Ureter (tissue), 1 donor: ENCODE results near the gene FBXL3. TPM values are rescaled to one million over a fixed set of nuclear protein-coding genes. Genes with fewer than 3 reads are reported as not detected.
A peak's percentile ranks its signal among the peaks of the same experiment; 100 is the strongest.

Source experiments
- DNase-seq: peaks from one replicate; pipeline ENCODE4 v3.0.0-alpha.2; 2020; ENCODE audit warnings: low spot score
- total RNA-seq: library from RNA; stranded (reverse); gene quantifications from one replicate; pipeline ENCODE4 v1.2.4, GENCODE V29; 2023
- donor health status: DM: yes; HTN: yes; CAD: no.

FBXL3 gene, protein sequence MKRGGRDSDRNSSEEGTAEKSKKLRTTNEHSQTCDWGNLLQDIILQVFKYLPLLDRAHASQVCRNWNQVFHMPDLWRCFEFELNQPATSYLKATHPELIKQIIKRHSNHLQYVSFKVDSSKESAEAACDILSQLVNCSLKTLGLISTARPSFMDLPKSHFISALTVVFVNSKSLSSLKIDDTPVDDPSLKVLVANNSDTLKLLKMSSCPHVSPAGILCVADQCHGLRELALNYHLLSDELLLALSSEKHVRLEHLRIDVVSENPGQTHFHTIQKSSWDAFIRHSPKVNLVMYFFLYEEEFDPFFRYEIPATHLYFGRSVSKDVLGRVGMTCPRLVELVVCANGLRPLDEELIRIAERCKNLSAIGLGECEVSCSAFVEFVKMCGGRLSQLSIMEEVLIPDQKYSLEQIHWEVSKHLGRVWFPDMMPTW
- total RNA-seq: 48.4 TPM

DNA sequence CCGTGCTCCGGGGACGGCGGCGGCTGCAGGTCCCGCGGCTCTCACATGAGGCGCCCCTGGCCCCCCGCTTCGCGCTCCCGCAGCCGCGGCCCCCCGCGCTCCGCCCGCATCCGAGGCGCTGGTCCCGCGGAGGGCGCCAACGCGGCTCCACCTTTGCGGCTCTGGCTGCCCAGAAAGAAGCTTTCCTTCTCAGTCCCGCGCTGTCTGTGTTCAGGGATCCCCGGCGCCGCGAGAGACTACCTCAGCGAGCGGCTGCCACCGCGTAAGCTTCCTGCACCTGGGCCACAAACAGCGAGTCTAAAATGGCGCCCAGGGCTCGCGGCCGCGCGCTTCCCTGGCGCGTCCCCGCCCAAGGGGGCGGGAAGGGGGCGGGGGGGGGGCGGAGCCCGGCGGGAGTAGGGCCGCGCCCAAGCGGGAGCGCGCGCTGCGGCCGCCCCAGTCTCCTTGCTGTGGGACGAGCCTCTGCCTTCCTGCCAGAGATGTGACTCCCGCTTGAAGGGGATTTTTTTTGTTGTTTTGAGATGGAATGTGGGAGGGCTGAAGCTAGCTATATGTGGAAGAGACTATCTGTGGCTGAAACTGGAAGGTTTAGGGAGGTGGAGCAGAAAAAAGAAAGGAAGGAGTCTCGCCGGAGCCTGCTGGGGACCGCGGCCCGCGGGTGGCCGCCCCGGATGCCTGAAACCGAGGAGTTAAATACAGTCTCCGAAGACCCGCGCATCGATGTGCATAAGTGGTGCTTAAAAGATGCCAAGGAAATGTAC is at the start of gene FBXL3:
TSS of gene FBXL3 (minus strand) at position 299 of the 761 bp plus-strand sequence. CDS start 5,299 bp downstream, outside the sequence.
- peak; percentile 85 for DNase-seq

DNA sequence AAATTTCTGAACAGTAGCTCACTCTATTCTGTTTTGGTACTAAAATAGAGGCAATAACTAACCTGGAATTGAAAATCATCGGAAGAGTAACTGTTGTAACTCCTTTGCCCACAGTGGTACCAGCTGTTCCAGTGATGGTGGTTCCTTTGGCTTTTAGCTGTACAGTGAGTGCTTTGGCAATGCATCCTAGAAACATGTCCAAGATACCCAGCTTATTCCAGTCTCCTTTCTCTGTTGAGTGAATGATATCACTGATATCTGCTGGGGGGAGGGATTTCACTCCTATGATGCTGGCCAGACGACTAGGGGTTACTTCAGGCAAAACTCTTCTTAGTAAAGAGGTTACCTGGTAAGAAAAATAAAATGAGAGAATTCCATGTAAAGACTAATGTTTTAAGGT is 40.6 kb upstream of the FBXL3 start:
- DNase-seq: no peak

DNA sequence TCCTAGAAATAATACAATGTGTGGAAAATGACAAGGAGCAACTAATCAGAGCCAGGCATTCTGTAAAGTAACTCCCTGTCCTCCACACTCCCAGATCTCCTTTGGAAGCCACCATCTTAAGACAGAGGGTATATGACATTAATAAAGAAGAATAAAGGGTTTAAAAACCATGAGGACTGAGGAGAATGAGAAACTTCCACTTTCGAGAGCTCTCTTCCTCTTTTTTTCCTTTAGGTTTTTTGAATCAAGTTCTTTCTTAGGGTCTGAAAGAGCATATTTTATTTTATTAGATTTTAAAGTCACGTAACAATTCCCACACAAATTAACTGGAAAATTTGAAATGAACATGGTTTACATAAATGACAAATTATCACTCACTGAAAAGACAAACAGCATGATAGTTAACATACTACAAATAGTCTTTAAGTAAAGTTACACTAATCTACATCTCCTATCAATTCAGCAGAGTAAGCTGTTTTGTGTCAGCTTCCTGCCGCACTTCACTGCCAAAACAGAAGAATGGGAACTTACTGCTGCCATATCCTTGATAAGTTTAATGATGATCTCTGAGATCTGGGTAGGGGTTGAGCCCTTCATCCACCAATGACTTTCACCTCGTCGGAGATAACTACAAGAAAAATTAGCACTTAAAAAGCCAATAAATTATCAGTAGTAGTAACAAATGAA is 38.6 kb upstream of the FBXL3 start:
- no peak for DNase-seq

DNA sequence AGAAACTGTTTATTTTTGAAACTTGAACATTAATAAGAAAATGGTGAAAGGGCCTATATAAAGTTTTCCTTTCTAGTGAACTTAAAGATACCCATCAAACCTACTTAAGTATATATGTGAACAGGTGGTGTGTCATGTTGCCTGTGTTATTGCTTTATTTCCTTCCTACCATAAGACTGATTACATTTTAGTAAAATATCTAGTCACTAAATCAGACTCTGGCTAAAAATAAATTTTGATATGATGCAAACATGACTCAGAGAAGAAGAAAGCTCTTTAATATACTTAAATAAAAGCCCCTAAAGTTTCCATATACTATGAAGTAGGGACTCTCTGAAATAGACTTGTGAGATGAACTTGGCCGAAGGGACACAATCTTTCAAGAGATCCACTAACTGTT is 35.1 kb upstream of the FBXL3 start:
- DNase-seq: no peak

DNA sequence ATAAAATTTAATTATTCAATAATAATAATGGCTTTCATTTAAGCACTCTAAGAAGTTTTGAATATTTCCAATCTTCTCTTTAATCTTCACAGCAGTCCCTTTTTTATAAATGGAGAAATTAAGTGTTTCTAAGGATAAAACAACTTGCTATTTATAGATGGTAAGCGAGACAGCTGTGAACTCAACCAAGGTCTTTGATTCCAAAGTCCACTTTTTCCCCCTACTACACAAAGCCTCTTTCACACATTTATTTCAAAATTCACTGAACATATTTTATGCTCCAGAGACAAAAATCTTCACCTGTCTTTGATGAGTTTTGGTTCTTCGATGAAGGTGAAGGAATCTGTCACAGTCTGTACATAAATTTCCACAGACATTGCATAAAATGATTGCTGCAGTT is 34.4 kb upstream of the FBXL3 start:
- no peak for DNase-seq

DNA sequence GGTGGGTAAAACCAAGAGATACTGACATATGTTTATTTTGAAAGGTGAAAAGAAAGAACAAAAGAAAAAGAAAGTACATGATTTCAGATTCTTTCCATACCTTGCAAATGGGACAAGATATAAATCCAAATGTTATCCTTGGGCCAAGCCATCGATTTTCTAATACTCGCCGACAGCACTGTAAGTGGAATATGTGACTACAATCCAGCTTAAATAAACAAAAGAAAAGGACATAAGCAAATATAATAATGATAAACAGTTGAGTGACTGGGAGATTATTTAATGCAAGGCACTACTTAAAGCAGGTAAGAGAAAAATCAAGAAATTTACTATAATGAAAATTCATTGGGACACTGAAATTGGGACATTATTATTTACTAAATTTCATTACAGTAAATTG is 29.9 kb upstream of the FBXL3 start:
- DNase-seq: no peak

DNA sequence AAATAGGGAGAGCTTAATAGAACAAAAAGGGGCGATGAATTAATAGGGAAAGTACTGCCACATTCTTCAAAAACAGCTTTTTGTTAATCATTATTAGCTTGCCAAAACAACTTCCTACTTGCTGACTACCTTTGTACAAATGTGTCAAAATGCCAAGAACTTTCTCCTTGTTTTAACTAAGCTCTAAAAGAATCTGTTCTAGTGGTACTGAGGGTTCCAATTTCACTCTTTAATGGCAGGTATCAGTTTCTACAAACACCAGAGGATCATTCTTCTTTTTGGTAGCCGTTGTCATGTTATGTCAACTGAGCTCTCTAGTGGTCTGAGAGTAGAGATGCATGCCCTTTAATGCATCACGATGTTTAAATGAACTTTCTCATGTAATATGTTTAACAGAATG is 29.4 kb upstream of the FBXL3 start:
- DNase-seq: no peak

DNA sequence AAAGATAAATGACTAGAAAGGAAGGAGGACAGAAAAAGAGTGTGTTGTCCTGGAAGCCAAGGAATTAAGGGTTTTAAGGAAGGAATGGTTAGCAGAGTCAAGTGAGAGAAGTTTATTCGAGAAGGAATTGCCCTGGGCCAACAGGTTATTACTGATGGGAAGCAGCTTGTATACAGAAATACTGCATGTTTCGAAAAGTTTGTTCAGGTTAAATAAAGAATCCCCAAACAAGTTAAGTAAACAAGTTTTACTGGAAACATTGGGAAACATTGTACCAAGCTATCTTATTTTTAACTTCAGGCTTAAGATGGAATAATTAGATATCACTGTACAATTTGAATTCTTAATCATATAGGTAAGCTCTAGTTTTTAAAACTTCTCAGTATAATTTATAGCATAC is 28.2 kb upstream of the FBXL3 start:
- DNase-seq: no peak

DNA sequence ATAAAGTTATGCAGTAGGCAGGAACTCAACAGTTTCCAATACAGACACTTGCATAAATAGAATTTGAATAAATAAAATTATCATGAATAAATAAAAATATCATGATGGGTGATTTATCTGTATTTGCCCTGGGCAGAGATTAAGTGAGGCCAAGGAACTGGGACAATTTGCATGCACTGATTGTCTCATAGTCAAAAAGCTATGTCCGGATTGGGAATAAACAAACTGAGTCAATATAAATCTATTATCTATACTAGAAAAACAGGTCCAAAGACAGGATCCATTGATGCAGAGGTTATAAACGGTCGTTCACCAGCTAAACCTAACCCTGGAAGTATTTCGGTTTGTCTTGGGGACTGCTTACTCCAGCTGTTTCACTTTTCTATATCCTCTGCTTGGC is 26.2 kb upstream of the FBXL3 start:
- no peak for DNase-seq

DNA sequence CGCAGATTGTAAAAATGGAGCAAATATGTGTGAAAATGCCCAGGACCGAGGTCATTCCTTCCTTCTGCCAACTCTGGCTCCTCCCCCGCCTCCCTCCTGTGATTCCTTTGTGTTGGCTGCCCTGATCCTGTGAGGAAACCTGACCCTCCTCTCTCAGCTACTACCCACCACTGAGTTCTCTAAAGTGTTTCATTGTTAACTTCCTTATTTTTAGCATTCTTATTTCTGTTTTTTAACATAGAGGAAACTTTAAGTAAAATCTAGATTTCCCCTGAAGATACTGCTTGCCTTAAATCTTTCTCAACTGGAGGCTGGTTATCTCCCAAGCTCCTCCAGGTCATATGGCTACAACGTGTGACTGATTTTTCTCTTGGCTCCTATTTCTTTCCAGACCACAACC is 21.7 kb upstream of the FBXL3 start:
- DNase-seq: no peak

DNA sequence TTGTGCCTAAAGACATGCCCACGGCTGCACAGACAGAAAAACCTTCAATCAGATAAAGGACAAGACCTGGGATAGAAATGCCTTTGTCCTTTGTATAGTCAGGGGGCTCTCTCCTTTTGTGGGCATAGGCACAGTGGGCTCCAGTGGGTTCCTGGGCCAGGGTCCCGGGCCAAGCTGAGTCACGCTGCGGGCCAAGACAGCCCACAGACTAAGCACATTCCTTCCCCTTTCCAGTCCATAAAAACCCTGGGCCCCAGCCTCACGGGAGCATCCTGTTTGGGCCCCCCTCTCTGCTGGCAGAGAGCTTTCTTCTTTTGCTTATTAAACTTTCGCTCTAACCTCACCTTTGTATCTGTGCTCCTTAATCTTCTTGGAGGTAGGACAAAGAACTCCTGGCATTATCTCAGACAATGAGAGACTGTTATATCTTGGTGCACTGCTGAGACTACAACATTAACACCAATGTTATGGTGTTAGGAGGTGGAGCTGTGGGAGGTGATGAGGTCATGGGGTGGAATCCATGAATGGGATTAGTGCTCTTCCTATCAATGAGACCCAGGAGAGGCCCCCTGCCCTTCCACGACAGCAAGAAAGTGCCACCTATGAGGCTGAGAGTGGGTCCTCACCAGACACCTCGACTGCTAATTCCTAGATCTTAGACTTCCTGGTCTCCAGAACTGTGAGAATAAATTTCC is 20.8 kb upstream of the FBXL3 start:
- DNase-seq: no peak

DNA sequence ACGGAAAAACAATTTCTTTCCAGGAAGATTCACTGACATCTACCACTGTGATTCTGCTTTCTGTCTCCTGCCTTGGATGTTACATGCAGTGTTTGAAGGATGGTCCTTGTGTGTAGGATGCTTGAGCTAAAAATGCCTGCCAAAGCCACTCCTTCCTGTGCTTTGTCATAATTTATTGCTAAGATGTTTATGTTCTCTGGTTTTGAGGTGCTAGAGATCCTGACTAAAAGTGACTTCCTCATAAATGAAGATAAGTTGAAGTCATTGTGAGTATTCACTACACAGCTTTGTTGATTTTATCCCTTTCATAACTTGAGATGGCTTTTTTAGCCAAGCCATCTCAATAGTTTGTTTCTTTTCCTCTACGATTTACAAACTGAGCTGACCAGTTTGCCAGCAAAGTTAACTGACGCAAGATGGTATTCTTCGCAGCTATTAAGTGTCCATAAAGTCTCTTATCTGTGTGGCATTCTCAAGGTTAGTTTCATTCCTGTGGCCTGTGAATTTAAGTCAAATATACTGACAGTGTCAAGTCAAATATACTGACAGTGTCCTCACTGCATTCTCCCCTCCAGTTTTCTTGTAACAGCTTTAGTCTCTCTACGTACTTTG is 15.7 kb upstream of the FBXL3 start:
- DNase-seq: no peak

DNA sequence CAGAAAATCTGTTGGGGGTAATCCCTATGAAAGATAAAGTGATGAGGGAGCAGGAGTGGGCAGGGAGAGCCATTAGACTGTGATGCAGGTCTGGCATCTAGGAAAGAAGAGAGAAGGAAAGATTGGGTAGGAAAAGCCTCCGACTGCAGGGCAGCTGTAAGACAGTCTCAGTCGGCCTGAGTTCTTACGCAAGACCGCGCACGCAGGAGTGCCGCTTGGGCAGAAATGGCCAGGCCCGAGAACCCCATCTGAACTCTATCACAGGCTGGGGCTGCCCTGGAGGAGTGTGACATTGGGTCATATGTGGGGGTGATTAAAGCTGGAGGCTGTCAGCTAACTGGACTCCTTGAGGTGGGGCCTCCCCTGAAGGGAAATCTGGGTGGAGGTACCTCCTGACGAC is 13.9 kb upstream of the FBXL3 start:
- DNase-seq: no peak

DNA sequence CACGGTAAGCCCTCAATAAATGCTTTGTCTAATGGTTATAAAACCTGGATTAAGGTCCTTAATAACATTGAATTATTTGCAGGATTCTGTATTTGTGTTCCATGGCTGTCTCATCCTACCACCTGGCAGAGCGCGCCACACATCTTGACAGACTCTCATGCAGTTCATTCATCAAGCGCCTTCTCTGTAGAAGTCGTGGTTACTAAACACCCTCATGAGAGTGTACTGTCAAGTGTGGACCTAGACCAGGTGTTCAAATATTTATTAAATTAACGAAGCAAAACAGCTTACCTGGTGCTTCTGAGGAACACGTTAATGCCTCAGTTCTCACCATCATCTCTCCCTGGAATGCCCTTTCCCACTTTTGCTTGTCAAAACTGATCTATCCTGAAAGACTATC is 13.1 kb upstream of the FBXL3 start:
- DNase-seq: no peak

DNA sequence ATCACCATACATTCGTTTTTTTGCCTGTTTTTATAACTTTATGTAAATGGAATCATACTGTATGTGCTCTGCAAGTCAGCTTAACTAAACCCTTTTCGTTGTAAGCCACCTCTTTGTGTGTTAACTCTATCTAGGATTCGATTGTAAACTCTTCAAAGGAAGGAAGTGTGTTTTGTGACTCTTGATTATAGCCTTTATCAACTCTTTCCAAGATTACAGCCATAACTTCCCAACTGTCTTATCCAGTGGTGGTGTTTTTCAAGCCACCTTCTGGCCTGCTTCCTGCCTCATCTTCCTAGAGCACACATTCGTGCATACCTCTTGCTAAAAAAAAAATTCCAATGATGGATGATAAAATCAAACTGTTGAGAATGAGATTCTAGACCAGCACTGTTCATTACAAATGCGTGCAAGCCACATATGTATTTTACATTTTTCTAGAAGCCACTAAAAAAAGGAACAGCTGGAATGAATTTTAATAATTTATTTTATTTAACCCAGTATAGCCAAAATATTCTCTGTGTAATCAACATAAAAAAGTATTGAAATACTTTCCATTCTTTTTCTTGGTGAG is 12.0 kb upstream of the FBXL3 start:
- DNase-seq: no peak

DNA sequence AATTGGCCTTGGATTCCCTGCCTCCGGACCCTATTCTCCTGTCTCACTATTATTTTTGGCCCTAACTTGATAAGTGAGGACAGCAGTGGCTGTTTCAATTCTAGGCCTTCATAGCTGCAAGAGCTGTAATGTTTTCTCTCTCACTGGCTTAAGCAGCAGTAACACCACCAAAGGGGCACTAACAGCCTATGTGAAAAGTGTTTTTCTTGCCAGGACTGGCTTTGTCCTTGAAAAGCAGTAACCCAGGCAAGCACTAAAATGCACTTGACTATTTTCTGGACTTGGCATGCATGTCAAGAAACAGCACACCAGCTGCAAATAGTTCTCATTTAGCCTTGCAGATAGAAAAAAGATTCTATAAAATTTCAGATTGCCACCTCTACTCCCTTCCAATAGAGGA is 9.3 kb upstream of the FBXL3 start:
- DNase-seq: no peak

DNA sequence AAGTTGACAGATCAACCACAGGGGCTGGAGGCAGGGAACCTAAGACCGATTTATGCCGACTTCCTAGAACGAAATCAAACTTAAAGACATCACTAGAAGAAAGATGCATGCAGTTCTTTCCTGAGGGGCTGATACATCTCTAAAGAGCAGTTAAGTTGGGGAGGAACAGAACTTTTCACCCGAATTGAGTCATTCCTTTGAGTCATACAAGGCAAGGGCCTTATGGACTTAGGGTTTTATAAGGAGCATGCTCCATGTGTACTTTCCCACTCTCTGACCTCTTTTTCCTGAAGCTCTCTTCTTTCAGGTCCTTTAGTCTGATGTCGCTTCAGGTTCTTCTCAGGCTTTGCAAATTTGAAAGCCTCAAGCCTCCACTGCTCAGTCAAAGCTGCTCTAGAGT is 7.9 kb upstream of the FBXL3 start:
- no peak for DNase-seq

DNA sequence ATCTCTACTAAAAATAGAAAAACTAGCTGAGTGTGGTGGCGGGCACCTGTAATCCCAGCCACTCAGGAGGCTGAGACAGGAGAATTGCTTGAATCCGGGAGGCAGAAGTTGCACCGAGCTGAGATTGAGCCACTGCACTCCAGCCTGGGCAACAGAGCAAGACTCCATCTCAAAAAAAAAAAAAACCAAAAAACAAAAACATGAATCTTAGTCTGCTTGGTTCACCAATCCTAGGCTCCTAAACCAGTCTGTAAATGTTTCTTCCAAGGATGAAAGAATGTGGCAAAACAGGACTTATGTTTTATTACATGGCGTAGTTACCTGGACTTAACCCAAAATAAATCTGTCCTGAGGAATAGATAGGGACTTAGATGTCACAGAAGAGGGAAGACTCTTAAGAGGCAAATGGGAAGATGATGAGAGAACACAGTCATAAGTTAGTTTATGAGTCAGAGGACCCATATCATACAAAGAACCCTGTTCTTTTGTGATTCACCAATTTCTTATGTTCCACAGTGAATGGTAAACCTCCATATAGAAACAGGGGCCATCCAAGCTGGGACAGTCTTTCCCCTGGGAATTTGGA is 6.9 kb upstream of the FBXL3 start:
- no peak for DNase-seq

DNA sequence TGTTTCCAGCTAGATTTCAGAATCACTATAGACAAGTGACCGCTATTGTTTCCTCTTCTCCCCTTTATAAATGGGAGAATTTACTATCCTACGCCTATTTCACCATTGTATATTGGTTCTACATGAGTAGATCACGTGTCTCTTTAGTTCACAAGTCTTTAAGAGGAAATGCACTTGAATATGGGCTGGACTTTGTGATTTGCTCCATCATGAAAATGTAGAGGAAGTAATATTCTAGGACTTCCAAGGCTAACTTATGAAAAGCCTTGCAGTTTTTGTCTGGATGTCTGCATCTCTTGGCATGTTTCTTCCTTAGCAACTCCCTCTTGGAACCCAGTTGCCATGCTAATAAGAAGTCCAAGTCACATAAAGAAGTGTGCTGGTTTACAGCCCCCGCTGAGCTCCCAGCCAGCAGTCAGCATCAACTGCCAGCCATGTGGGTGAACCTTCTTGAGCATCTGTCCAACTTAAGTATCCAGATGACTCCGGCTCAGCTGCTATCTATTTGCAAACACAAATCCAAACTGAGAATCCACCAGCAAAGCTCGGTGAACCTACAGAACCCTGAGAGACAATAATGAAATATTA is 4.8 kb upstream of the FBXL3 start:
- DNase-seq: no peak

DNA sequence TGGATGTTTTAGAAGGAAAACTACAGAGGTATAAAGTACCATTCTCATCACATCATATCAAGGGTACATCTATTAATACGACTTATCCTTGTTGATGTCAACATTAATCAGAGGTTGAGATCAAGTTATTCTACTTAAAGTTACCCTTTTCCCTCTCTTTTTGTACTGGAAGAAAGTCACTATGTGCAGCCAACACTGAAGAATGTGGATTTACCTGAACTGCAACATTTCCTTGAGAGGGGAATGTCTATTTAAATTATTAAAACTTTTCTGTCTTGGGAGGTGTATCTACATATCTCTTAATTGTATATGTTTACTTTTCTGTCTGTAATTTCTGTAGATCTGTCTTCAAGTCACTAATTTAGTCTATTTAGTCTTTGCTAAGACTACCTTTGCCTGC is 2.5 kb upstream of the FBXL3 start:
- DNase-seq: no peak

DNA sequence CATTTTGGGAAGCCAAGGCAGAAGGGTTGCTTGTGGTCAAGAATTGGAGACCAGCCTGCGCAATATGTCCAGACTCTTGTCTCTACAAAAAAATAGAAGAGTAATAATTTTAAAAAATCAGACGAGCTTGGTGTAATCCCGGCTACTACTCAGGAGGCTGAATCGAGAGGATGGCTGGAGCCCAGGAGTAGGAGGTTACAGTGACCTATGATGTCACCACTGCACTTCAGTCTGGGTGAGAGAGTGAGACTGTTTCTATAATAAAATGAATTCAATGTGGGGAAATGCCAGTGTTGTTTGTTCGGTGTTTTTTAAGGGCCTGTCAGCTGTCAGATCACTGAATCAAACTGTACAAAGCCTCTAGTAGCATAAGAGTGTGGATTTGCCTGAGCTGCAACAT is 1.2 kb upstream of the FBXL3 start:
- DNase-seq: no peak
